NCI-H187 (cell line): Measurements from ENCODE around the gene CLCA2.

ENCODE experiments used
- DNase-seq, 2 experiments: peaks; one replicate each; lab custom pipeline; 2025; lab: John Stamatoyannopoulos, UW

The CLCA2 gene

GRCh38 chr1:86423873-86424272 lies at the start of gene CLCA2:
CLCA2 (plus strand) TSS chr1:86424171; CDS start chr1:86424248, 77 bp downstream.
- DNase-seq: no peak

- DNase-seq: no peak
These were observed 48.3 kb upstream of the CLCA2 start for GRCh38 chr1:86375688-86376087.

GRCh38 chr1:86377341-86377740 lies 46.6 kb upstream of the CLCA2 start:
- no peak for DNase-seq

- no peak for DNase-seq
These were observed 45.2 kb upstream of the CLCA2 start for GRCh38 chr1:86378813-86379212.

- DNase-seq: peak in 1 of 2 experiments; percentile 5
These were observed 43.6 kb upstream of the CLCA2 start for GRCh38 chr1:86380257-86380861.

GRCh38 chr1:86381223-86381622 lies 42.7 kb upstream of the CLCA2 start:
- DNase-seq: no peak

GRCh38 chr1:86382878-86383277 lies 41.1 kb upstream of the CLCA2 start:
- no peak for DNase-seq

- no peak for DNase-seq
These were observed 35.9 kb upstream of the CLCA2 start for GRCh38 chr1:86387916-86388627.

- DNase-seq: no peak
These were observed 35.2 kb upstream of the CLCA2 start for GRCh38 chr1:86388777-86389176.

GRCh38 chr1:86389307-86389706 lies 34.7 kb upstream of the CLCA2 start:
- DNase-seq: no peak

- no peak for DNase-seq
These were observed 29.6 kb upstream of the CLCA2 start for GRCh38 chr1:86394416-86394815.

- peak; percentile 60 to 74 for DNase-seq
These were observed 28.0 kb upstream of the CLCA2 start, which contains the start of gene ODF2L for GRCh38 chr1:86395751-86396497. ODF2L (minus strand) TSS chr1:86396323; CDS start chr1:86387027, 9,296 bp downstream.

GRCh38 chr1:86396498-86396890 lies 27.5 kb upstream of the CLCA2 start:
- DNase-seq: peak in 1 of 2 experiments; percentile 54

GRCh38 chr1:86409416-86410021 lies 14.5 kb upstream of the CLCA2 start:
- DNase-seq: peak; percentile 81 to 90

- no peak for DNase-seq
These were observed 13.1 kb upstream of the CLCA2 start for GRCh38 chr1:86410879-86411278.

GRCh38 chr1:86416343-86416742 lies 7.6 kb upstream of the CLCA2 start:
- no peak for DNase-seq

GRCh38 chr1:86419277-86419903 lies 4.6 kb upstream of the CLCA2 start:
- peak in 1 of 2 experiments; percentile 8 for DNase-seq

GRCh38 chr1:86421601-86422280 lies 2.2 kb upstream of the CLCA2 start:
- DNase-seq: no peak

GRCh38 chr1:86423473-86423872 lies 498 bp upstream of the CLCA2 start:
- DNase-seq: no peak

GRCh38 chr1:86429122-86429725 lies 5.3 kb downstream of the CLCA2 start:
- DNase-seq: no peak

GRCh38 chr1:86429835-86430234 lies 5.9 kb downstream of the CLCA2 start:
- DNase-seq: no peak
